Testis (tissue), 3 donors: ENCODE data around the gene TNNT1. TPM values are rescaled to one million over a fixed set of nuclear protein-coding genes. Genes with fewer than 3 reads are reported as not detected.
A peak's percentile ranks its signal among the peaks of the same experiment; 100 is the strongest.

Experiments used
- DNase-seq: peaks from one replicate; pipeline ENCODE4 v3.0.0-alpha.2; 2019
- H3K27ac ChIP-seq, 2 donors: fragments of 200-600 bp; sonication (generic); one replicate each; pipeline ENCODE4 v1.5.1; 2019
- H3K27me3 ChIP-seq: fragments of 200-600 bp; sonication (generic); one replicate; pipeline ENCODE4 v1.5.1; 2019
- H3K36me3 ChIP-seq: fragments of 200-600 bp; sonication (generic); one replicate; pipeline ENCODE4 v1.5.1; 2017; ENCODE audit warnings: low read depth; ENCODE audit errors: missing control alignments
- H3K4me1 ChIP-seq: fragments of 200-600 bp; sonication (generic); one replicate; pipeline ENCODE4 v1.5.1; 2019
- H3K4me3 ChIP-seq, 2 donors: fragments of 200-600 bp; sonication (generic); one replicate each; pipeline ENCODE4 v1.5.1; 2017 to 2019
- H3K9me3 ChIP-seq: fragments of 200-600 bp; sonication (generic); one replicate; pipeline ENCODE4 v1.5.1; 2017
- POLR2A ChIP-seq: fragments of 450-650 bp; IDR thresholded peaks from one replicate; pipeline ENCODE4 v1.6.1; 2017; ENCODE audit warnings: antibody characterized with exemption, mild to moderate bottlenecking, moderate library complexity
- WGBS, 2 donors: methylation state at CpG; one replicate each; pipeline ENCODE4 v1.1.5; 2018; 5-methylcytosine and 5-hydroxymethylcytosine counted together
- intact Hi-C: fragments of 100-400 bp; cut with DNase I; formaldehyde crosslinking; loops from one replicate; pipeline ENCODE4 v1.15.1; 2023; ENCODE audit warnings: low total_unique reads
- polyA plus RNA-seq: library from polyadenylated mRNA; stranded (reverse); fragments of 350-450 nt; fragmentation: Illumina TruSeq; extraction: RNeasy Lipid Tissue Mini Kit (QIAGEN cat#74804); gene quantifications from one replicate; pipeline ENCODE4 v1.2.3, GENCODE V29; 2014; ENCODE audit warnings: low read depth, low replicate concordance; ENCODE audit not compliant: insufficient read depth
- total RNA-seq, 2 donors: library from RNA; depleted of rRNA; stranded (reverse); fragments of >200 nt; gene quantifications; one replicate each; pipeline ENCODE4 v1.2.3, GENCODE V29; 2016
- TF ChIP-seq, protein P1 (sequence below), 3 experiments: fragments of 450-650 bp in 2 of 3; fragments of 200-600 bp in 1 of 3; sonication (generic) in 1 of 3; IDR thresholded peaks; one replicate each; pipeline ENCODE4 v1.5.1; 2016 to 2019; ENCODE audit warnings: antibody characterized with exemption in 3 of 3, mild to moderate bottlenecking in 2 of 3, moderate library complexity in 1 of 3

The TNNT1 gene
- total and polyA plus RNA-seq, 3 donors from 2014 or later, result 13.0 to 84.0 (median 14.5) TPM

DNA sequence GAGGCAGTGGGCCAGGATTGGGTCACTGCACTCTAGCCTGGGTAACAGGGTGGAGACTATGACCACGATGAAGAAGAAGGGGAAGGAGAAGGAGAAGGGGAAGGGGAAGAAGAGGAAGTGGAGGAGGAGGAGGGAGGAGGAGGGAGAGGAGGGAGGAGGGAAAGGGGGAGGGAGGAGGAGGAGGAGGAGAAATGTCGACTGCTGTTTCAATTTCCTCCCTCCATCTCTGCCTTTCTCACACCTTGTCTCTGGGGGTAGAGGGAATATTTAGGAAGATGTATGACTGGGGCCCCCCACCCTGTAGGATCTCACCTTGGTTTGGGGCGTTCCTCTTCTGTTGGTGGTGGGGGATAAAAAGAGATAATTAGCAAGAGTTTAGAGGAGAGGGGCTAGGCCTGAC lies 3.8 kb downstream of the TNNT1 start:
- Histone ChIP-seq H3K4me1 (no peaks in the 10 kb centered on the region), H3K27me3 (no peaks in the 10 kb centered on the region), H3K36me3 (no peaks in the 10 kb centered on the region), H3K9me3 (no peaks in the 10 kb centered on the region), H3K4me3 (no peak overlapping the region), H3K27ac (no peak overlapping the region)
- no peak for TF ChIP-seq POLR2A
- TF ChIP-seq, protein P1, sequence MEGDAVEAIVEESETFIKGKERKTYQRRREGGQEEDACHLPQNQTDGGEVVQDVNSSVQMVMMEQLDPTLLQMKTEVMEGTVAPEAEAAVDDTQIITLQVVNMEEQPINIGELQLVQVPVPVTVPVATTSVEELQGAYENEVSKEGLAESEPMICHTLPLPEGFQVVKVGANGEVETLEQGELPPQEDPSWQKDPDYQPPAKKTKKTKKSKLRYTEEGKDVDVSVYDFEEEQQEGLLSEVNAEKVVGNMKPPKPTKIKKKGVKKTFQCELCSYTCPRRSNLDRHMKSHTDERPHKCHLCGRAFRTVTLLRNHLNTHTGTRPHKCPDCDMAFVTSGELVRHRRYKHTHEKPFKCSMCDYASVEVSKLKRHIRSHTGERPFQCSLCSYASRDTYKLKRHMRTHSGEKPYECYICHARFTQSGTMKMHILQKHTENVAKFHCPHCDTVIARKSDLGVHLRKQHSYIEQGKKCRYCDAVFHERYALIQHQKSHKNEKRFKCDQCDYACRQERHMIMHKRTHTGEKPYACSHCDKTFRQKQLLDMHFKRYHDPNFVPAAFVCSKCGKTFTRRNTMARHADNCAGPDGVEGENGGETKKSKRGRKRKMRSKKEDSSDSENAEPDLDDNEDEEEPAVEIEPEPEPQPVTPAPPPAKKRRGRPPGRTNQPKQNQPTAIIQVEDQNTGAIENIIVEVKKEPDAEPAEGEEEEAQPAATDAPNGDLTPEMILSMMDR (IDR thresholded peaks at IDR 0.05), result no peak
- DNase-seq, result no peak
- 16 to 24% methylated on average over 3 of the region's 3 CpGs for WGBS, 2 donors
- intact Hi-C loops, result no loop called here

DNA sequence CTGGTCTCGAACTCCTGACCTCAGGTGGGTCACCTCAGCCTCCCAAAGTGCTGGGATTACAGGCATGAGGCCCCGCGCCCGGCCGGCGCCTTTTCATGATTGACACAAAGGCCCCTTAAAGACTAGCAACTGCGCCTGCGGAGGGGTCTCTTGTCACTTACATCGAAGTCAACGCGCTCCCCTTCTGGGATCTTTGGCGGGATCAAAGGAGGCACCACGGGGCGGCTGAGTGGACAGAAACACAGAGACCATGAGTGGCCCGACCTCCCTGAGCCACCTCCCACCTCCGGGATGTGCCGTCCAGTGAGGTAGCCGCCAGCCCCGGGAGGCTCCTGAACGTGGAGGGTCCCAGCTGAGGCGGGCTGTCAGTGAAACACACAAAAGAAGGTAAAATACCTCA lies 7.3 kb downstream of the TNNT1 start:
- intact Hi-C loops, result no loop called here
- Histone ChIP-seq H3K27ac (no peak overlapping the region), H3K36me3 (no peaks in the 10 kb centered on the region), H3K9me3 (no peaks in the 10 kb centered on the region), H3K4me3 (peak overlapping the region in 1 of 2 donors; percentile 6), H3K27me3 (no peaks in the 10 kb centered on the region), H3K4me1 (no peaks in the 10 kb centered on the region)
- WGBS, 2 donors, result 30 to 38% methylated on average over 4 to 21 of the region's 21 CpGs
- DNase-seq, result no peak
- TF ChIP-seq POLR2A, result no peak
- TF ChIP-seq, protein P1 (IDR thresholded peaks at IDR 0.05), result no peak

DNA sequence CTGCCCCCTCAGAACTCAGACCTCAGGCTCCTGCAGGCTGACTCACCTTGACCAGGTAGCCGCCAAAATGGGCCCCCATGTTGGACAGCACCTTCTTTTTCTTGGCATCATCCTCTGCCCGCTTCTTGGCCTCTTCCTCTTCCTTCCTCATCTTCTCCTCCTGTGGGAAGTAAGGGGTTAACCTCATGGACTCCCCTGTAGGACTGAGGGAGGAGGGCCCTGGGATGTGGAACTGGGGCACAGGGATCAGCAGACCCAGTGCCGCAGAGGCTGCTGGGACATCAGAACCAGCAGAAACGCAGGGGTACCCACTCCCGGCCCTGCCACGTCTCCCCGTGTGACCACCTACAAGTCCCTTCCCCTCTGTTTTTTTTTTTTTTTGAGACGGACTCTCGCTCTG lies 11.1 kb downstream of the TNNT1 start:
- H3K27me3 ChIP-seq, result no peaks in the 10 kb centered on the region
- no peak overlapping the region for H3K4me3 ChIP-seq
- H3K9me3 ChIP-seq, result no peaks in the 10 kb centered on the region
- no peak for DNase-seq
- WGBS, 2 donors, result 61 to 79% methylated on average over 9 of the region's 9 CpGs
- intact Hi-C loops, result no loop called here
- no peak overlapping the region for H3K27ac ChIP-seq
- TF ChIP-seq POLR2A, result no peak
- TF ChIP-seq, protein P1 (IDR thresholded peaks at IDR 0.05), result no peak
- no peaks in the 10 kb centered on the region for H3K4me1 ChIP-seq
- no peaks in the 10 kb centered on the region for H3K36me3 ChIP-seq

DNA sequence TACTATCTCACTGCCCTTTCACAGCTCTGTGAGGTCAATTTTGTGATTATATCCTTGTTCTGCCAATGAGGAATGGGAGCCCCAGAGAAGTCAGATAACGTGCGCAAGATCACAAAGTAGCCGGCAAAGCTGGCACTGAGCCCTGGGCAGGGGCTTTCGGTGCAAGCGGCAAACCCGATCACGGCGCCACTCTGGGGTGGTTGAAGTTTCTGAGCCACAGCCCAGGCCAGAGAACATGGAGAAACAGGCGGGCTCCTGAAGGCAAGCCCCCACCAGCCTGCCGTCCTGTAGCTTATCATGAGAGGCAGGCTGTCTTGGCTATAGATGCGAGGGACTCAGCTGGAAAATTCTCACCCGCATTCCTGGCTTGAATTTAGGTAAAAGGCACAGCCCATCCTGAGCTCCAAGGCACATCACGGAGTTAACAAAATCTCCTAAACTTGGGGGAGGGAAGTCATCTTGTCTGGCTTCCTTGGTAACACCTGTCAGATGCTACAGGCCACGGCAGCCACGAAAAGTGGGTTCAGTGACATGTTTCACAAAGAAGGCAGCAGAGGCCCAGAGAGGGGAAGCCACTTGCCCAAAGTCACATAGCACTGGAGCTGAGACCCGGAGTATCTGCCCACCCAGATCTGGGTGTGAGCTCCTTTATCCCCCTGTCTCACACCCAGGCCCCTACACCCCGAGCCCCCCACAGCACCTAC lies 12.5 kb downstream of the TNNT1 start:
- WGBS, 2 donors, result 82 to 86% methylated on average over 10 to 17 of the region's 17 CpGs
- H3K4me1 ChIP-seq, result no peaks in the 10 kb centered on the region
- no peaks in the 10 kb centered on the region for H3K27me3 ChIP-seq
- TF ChIP-seq, protein P1 (IDR thresholded peaks at IDR 0.05), result no peak
- TF ChIP-seq POLR2A, result no peak
- H3K27ac ChIP-seq, result no peak overlapping the region
- DNase-seq, result no peak
- intact Hi-C loops, result no loop called here
- H3K4me3 ChIP-seq, result no peak overlapping the region
- H3K9me3 ChIP-seq, result no peaks in the 10 kb centered on the region
- H3K36me3 ChIP-seq, result no peaks in the 10 kb centered on the region

DNA sequence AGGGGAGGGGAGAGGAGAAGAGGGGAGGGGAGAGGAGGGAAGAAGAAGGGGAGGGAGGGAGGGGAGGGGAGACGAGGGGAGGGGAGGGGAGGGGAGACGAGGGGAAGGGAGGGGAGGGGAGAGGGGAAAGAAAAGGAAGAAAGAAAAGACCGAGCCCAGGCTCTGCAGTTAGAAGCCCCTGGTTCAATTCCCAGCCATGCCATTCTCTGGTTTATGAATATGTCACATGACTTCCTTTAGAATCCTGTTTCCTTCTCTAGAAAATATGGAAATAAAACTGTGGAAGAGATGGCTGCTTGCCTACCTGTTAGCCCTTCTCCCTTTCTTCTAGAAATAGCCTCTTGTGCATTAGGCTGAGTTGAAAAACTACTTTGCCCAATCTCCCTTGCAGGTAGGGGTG lies 14.3 kb downstream of the TNNT1 start:
- intact Hi-C loops, result no loop called here
- no peak for DNase-seq
- TF ChIP-seq POLR2A, result no peak
- TF ChIP-seq, protein P1 (IDR thresholded peaks at IDR 0.05), result no peak
- Histone ChIP-seq H3K27me3 (no peaks in the 10 kb centered on the region), H3K4me3 (no peak overlapping the region), H3K27ac (no peak overlapping the region), H3K36me3 (no peaks in the 10 kb centered on the region), H3K4me1 (no peaks in the 10 kb centered on the region), H3K9me3 (no peaks in the 10 kb centered on the region)
- WGBS, 2 donors, result 25 to 56% methylated on average over 1 to 2 of the region's 3 CpGs
